ACC112 (cell line): ENCODE measurements around the gene LCOR.
"Not testable (repeated sequence)": the region's sequence is repeated elsewhere in the genome, so short reads cannot be mapped to it uniquely, and the experiment has no call there.

Source experiments
- H2AFZ ChIP-seq: fragments of 200-600 bp; sonication (generic); one replicate; pipeline ENCODE4 v1.6.0; 2017; ENCODE audit warnings: antibody characterized with exemption, low read length; ENCODE audit not compliant: unreplicated experiment
- H3K27ac ChIP-seq: fragments of 200-600 bp; sonication (generic); 2 replicates; pipeline ENCODE4 v1.5.1; 2014; ENCODE audit warnings: low read depth, mild to moderate bottlenecking, antibody characterized with exemption, low read length, moderate library complexity
- H3K27me3 ChIP-seq: fragments of 200-600 bp; sonication (generic); 2 replicates; pipeline ENCODE4 v1.6.1; 2014; ENCODE audit warnings: mild to moderate bottlenecking, antibody characterized with exemption, low read length, moderate library complexity, mixed read lengths; ENCODE audit not compliant: insufficient read depth
- H3K36me3 ChIP-seq: fragments of 200-600 bp; sonication (generic); 2 replicates; pipeline ENCODE4 v1.6.1; 2016; ENCODE audit warnings: mild to moderate bottlenecking, antibody characterized with exemption, low read length, moderate library complexity, mixed read lengths; ENCODE audit not compliant: insufficient read depth
- H3K4me1 ChIP-seq: fragments of 200-600 bp; sonication (generic); one replicate; pipeline ENCODE4 v1.6.1; 2016; ENCODE audit warnings: low read length, mixed read lengths; ENCODE audit not compliant: insufficient read depth, unreplicated experiment, control insufficient read depth
- H3K4me3 ChIP-seq: fragments of 200-600 bp; sonication (generic); 2 replicates; pipeline ENCODE4 v1.5.1; 2014; ENCODE audit warnings: mild to moderate bottlenecking, low read depth, low read length
- H3K79me2 ChIP-seq: fragments of 200-600 bp; sonication (generic); one replicate; pipeline ENCODE4 v1.6.0; 2016; ENCODE audit warnings: low read length; ENCODE audit not compliant: control insufficient read depth, unreplicated experiment, insufficient read depth

The LCOR gene

DNA sequence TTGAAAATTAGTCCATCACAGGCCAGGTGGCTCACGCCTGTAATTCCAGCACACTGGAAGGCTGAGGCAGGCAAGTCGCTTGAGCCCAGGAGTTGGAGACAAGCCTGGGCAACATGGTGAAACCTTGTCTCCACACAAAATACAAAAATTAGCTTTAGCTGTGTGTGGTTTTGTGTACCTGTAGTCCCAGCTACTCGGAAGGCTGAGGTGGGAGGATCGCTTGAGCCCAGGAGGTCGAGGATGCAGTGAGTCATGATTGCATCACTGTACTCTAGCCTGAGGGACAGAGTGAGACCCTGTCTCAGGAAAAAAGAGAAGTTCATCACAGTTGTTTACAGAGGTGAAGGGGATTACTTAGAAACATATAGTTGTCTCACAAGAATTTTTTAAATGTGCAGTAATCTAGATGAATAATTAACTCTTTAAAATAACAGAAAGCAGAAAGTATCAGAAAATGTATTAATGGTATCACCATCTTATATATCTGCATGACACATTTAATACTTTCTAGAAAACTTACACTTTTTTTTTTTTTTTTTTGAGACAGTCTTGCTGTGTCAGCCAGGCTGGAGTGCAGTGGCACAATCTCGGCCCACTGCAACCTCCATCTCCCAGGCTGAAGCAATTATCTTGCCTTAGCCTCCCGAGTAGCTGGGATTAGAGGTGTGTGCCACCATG lies 8.9 kb downstream of the LCOR start:
- Histone ChIP-seq H3K4me1 (peaks cover 17% of the 10 kb centered on the region), H3K79me2 (peaks cover 95% of the 10 kb centered on the region), H3K36me3 (no peaks in the 10 kb centered on the region), H3K4me3 (no peak overlapping the region; the same call in 1 of the 2 replicates), H2AFZ (no peak overlapping the region), H3K27me3 (no peaks in the 10 kb centered on the region), H3K27ac (peak overlapping the region; percentile 33)

DNA sequence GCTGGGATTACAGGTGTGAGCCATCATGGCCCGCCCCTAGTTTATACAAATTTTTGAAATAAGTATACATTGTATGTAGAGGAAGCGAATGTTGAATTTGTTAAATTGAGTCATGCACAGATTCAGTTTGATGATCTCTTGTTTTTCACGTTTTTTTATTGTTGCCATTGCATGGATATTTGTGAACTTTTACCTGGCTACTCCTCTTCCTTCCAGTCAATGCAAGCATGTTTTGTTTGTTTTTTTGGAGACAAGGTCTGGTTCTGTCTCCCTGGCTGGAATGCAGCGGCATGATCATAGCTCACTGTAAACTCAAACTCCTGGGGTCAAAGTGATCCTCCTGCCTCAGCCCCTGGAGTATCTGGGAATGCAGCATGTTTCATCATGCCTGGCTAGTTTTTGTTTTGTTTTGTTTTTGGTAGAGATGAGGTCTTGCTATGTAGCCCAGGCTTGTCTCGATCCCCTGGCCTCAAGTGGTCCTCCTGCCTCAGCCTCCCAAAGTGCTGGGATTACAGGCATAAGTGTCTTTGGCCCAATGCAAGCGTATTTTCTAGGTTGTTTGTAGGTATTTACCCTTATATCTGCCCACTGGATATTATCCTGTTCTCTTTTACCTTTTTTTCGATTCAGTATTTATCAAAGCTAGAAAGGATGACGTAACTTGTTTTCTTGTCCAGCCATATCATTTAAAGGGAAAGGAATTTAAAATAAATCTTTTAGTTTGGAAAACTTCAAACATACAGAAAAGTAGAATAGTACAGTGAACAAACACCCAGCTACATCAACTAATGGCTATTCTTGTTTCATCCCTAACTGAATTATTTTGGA lies 11.0 kb downstream of the LCOR start:
- peaks cover 15% of the 10 kb centered on the region for H3K4me1 ChIP-seq
- no peak overlapping the region for H2AFZ ChIP-seq
- H3K4me3 ChIP-seq, result no peak overlapping the region
- no peaks in the 10 kb centered on the region for H3K36me3 ChIP-seq
- no peak overlapping the region for H3K27ac ChIP-seq
- peaks cover 93% of the 10 kb centered on the region for H3K79me2 ChIP-seq
- no peaks in the 10 kb centered on the region for H3K27me3 ChIP-seq

DNA sequence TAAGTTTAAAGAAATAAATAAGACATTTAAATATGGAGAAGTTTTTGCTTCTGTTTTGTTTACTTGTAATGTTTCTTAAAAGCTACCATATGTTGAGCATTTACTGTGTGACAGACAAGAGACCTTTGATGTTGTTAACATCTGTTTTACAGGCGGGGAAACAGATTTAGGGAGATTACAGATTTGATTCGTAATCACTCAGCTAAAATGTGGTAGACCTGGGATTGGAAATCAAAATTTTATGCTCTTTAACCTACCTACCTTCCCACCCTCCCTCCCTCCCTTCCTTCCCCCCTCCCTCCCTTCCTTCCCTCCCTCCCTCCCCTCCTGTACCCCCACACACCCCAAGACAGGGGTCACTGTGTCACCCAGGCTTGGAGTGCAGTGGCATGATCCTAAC lies 11.7 kb downstream of the LCOR start:
- Histone ChIP-seq H3K79me2 (peaks cover 91% of the 10 kb centered on the region), H3K4me3 (no peak overlapping the region), H3K4me1 (peaks cover 15% of the 10 kb centered on the region), H3K27ac (no peak overlapping the region), H2AFZ (no peak overlapping the region), H3K27me3 (no peaks in the 10 kb centered on the region), H3K36me3 (no peaks in the 10 kb centered on the region)

DNA sequence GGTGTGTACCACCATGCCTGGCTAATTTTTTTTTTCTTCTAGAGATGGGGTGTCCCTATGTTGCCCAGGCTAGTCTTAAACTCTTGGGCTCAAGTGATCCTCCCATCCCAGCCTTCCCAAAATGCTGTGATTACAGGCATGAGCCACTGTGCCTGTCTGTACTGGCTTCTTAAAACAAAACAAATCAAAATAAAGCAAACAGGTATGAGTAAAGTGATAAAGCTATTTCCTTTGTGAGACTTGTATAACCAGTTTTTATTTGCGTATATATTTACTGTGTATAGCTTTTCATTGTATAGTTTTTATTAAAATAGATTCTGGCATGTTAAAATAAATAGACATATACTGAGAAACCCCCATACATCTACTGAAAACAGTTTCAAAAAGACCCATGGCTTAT lies 14.3 kb downstream of the LCOR start:
- peaks cover 21% of the 10 kb centered on the region for H3K4me1 ChIP-seq
- H3K27ac ChIP-seq, result no peak overlapping the region
- peaks cover 82% of the 10 kb centered on the region for H3K79me2 ChIP-seq
- no peaks in the 10 kb centered on the region for H3K36me3 ChIP-seq
- no peak overlapping the region for H2AFZ ChIP-seq
- no peak overlapping the region for H3K4me3 ChIP-seq
- H3K27me3 ChIP-seq, result no peaks in the 10 kb centered on the region

DNA sequence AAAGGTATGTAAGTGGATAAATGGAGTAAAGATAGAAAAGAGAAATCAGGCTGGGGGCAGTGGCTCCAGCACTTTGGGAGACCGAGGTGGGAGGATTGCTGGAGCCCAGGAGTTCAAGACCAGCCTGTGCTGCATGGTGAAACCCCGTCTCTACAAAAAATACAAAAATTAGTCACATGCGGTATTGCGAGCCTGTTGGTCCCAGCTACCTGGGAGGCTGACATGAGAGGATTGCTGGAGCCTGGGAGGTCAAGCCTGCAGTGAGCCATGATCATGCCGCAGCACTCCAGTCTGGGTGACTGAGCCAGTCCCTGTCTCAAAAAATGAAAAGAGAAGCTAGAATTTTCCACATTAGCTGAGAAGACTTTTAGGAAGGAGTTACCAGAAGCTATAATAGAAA lies 14.8 kb downstream of the LCOR start:
- Histone ChIP-seq H2AFZ (no peak overlapping the region), H3K4me3 (no peak overlapping the region), H3K36me3 (no peaks in the 10 kb centered on the region), H3K79me2 (peaks cover 84% of the 10 kb centered on the region), H3K27me3 (no peaks in the 10 kb centered on the region), H3K4me1 (peaks cover 24% of the 10 kb centered on the region), H3K27ac (no peak overlapping the region)

DNA sequence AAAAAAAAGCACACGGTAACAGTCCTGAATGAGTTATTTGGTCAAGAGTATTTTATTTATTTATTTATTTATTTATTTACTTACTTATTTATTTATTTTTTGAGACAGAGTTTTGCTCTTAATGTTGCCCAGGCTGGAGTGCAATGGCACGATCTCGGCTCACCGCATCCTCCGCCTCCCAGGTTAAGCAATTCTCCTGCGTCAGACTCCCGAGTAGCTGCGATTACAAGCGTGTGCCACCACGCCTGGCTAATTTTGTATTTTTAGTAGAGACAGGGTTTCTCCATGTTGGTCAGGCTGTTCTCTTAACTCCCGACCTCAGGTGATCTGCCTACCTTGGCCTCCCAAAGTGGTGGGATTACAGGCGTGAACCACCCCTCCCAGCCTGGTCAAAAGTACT lies 15.3 kb downstream of the LCOR start:
- not testable (repeated sequence) for H2AFZ ChIP-seq, H3K27ac ChIP-seq, H3K27me3 ChIP-seq, H3K4me3 ChIP-seq, H3K36me3 ChIP-seq
- Histone ChIP-seq H3K79me2 (peaks cover 84% of the 10 kb centered on the region), H3K4me1 (peaks cover 24% of the 10 kb centered on the region)

DNA sequence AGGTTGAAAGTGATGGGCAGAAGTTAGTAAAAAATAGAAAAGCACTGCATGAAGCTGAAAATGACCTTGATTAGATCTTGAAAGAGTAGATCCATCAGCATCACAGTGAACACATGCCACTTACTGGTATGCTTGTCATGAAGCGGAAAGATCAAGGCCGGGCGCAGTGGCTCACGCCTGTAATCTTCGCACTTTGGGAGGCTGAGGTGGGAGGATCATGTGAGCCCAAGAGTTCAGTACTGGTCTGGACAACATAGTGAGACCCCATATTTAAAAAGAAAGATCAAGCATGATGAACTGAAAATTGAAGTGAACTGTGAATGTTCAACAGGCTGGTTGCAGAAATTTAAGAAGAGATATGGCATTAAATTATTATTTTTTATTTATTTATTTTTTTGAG lies 18.0 kb downstream of the LCOR start:
- Histone ChIP-seq H3K4me3 (no peak overlapping the region), H3K4me1 (peaks cover 24% of the 10 kb centered on the region), H2AFZ (no peak overlapping the region), H3K27me3 (no peaks in the 10 kb centered on the region), H3K36me3 (no peaks in the 10 kb centered on the region), H3K79me2 (peaks cover 84% of the 10 kb centered on the region), H3K27ac (peak overlapping the region; percentile 62; the same call in 1 of the 2 replicates)

DNA sequence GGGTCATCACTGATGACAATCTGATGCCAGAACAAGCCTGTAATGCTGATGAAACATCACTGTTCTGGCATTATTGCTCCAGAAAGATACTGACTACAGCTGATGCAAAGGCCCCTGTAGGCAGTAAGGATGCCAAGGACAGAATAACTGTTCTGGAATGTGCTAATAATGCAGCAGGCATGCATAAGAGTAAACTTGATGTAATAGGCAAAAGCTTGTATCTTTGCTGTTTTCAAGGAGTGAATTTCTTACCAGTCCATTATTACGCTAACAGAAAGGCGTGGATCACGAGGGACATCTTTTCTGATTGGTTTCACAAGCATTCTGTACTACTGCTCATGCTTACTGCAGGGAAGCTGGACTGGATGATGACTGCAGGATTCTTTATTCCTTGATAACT lies 18.7 kb downstream of the LCOR start:
- Histone ChIP-seq H3K36me3 (no peaks in the 10 kb centered on the region), H3K4me1 (peaks cover 24% of the 10 kb centered on the region), H3K27me3 (no peaks in the 10 kb centered on the region), H3K27ac (peak overlapping the region; percentile 78), H3K4me3 (0 out of 2 replicates have a peak overlapping the region, but pooled peaks have one; percentile 4), H2AFZ (no peak overlapping the region), H3K79me2 (peaks cover 81% of the 10 kb centered on the region)

DNA sequence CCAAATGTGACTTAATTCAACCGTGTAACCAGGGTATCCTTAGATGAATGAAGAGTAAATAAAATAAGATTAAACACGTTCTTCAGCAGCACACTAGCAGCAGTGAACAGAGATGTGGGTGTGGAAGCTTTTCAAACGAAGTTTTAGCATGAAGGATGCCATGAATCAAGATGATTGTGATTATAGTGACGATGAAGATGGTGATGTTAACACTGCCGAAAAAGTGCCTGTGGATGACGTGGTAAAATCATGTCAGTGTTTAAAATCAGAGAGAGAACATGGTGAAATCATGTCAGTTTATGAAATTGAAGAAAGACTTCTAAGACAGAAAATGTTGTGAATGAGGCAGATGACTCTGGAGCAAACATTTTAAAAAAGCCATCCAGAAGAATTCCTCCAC lies 19.2 kb downstream of the LCOR start:
- H3K79me2 ChIP-seq, result peaks cover 79% of the 10 kb centered on the region
- H3K27ac ChIP-seq, result peak overlapping the region; percentile 78
- H3K27me3 ChIP-seq, result no peaks in the 10 kb centered on the region
- no peak overlapping the region for H2AFZ ChIP-seq
- 0 out of 2 replicates have a peak overlapping the region, but pooled peaks have one; percentile 4 for H3K4me3 ChIP-seq
- H3K36me3 ChIP-seq, result no peaks in the 10 kb centered on the region
- H3K4me1 ChIP-seq, result peaks cover 24% of the 10 kb centered on the region

DNA sequence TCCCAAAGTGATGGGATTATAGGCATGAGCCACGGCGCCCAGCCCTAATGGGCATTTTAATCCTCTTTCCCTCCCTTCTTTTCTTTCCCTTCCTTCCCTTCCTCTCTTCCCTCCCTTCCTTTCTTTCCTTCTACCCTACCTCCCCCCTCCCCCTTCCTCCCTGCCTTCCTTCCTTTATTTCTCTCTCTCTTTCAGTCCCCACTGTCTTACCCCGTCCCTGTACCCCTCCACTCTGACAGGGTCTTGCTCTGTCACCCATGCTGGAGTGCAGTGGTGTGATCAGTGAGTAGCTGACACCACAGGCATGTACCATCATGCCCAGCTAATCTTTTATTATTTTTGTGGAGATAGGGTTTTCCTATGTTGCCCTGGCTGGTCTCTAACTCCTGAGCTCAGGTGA lies 24.2 kb downstream of the LCOR start:
- Histone ChIP-seq H3K27me3 (no peaks in the 10 kb centered on the region), H3K27ac (no peak overlapping the region), H3K79me2 (peaks cover 83% of the 10 kb centered on the region), H3K4me1 (peaks cover 11% of the 10 kb centered on the region), H2AFZ (no peak overlapping the region), H3K36me3 (no peaks in the 10 kb centered on the region; the same call in 1 of the 2 replicates), H3K4me3 (no peak overlapping the region)
